ENCODE results near the gene WDR27.

GRCh38 chr6:169654598-169655391 lies 47.0 kb downstream of the WDR27 start:
- TF ChIP-seq, protein P1, sequence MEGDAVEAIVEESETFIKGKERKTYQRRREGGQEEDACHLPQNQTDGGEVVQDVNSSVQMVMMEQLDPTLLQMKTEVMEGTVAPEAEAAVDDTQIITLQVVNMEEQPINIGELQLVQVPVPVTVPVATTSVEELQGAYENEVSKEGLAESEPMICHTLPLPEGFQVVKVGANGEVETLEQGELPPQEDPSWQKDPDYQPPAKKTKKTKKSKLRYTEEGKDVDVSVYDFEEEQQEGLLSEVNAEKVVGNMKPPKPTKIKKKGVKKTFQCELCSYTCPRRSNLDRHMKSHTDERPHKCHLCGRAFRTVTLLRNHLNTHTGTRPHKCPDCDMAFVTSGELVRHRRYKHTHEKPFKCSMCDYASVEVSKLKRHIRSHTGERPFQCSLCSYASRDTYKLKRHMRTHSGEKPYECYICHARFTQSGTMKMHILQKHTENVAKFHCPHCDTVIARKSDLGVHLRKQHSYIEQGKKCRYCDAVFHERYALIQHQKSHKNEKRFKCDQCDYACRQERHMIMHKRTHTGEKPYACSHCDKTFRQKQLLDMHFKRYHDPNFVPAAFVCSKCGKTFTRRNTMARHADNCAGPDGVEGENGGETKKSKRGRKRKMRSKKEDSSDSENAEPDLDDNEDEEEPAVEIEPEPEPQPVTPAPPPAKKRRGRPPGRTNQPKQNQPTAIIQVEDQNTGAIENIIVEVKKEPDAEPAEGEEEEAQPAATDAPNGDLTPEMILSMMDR (IDR thresholded peaks at IDR 0.05; ENCODE audit: poor library complexity), result no peak
- TF ChIP-seq EZH2 (IDR thresholded peaks at IDR 0.05; ENCODE audit: borderline replicate concordance) (no peak), EZH2phosphoT487 (IDR thresholded peaks at IDR 0.05; ENCODE audit: low read depth, severe bottlenecking, unreplicated experiment) (no peak)
